SK-N-DZ (cell line): ENCODE data around the gene CHPF2. TPM values are rescaled to one million over a fixed set of nuclear protein-coding genes. Genes with fewer than 3 reads are reported as not detected.

ENCODE experiments used
- DNase-seq: peaks from one replicate; pipeline ENCODE4 v3.0.0-alpha.2; 2015; ENCODE audit warnings: low spot score
- polyA plus RNA-seq, 2 experiments: library from polyadenylated mRNA; depleted of rRNA; stranded (reverse); fragments of >200 nt; gene quantifications; 2 replicates each; pipeline ENCODE4 v1.2.3, GENCODE V29; 2014

The CHPF2 gene
- 13.0 and 13.8 TPM in 2 replicates for polyA plus RNA-seq (2014; cell fraction: cytosol; rRNA removed)
- 31.6 and 43.8 TPM in 2 replicates for polyA plus RNA-seq (2014; cell fraction: nucleus; rRNA removed)

- DNase-seq = peak; percentile 81
Measured at GRCh38 chr7:151232091-151232916, at the start of gene CHPF2. Gene CHPF2, plus strand, starts transcription at chr7:151232483. Its CDS starts 1,529 bp downstream, at chr7:151234012.

GRCh38 chr7:151185762-151186639, 46.3 kb upstream of the CHPF2 start:
- no peak for DNase-seq

- peak; percentile 69 for DNase-seq
Measured at GRCh38 chr7:151186640-151187408, 45.5 kb upstream of the CHPF2 start, which contains the start of gene ASB10. Gene ASB10, minus strand, starts transcription at chr7:151187250. Its CDS starts 120 bp downstream, at chr7:151187130.

- DNase-seq = no peak
Measured at GRCh38 chr7:151187409-151188251, 44.7 kb upstream of the CHPF2 start.

GRCh38 chr7:151188252-151188542, 44.1 kb upstream of the CHPF2 start:
- DNase-seq = no peak

- DNase-seq = no peak
Measured at GRCh38 chr7:151189038-151189437, 43.2 kb upstream of the CHPF2 start.

- DNase-seq = no peak
Measured at GRCh38 chr7:151191544-151191943, 40.7 kb upstream of the CHPF2 start.

GRCh38 chr7:151192002-151192539, 40.2 kb upstream of the CHPF2 start:
- DNase-seq = no peak

GRCh38 chr7:151193203-151193978, 38.9 kb upstream of the CHPF2 start:
- no peak for DNase-seq

GRCh38 chr7:151194188-151194587, 38.1 kb upstream of the CHPF2 start:
- DNase-seq = no peak

GRCh38 chr7:151195616-151196450, 36.5 kb upstream of the CHPF2 start:
- DNase-seq = no peak

GRCh38 chr7:151197932-151198331, 34.4 kb upstream of the CHPF2 start:
- DNase-seq = no peak

- DNase-seq = peak; percentile 82
Measured at GRCh38 chr7:151198945-151199848, 33.1 kb upstream of the CHPF2 start.

- DNase-seq = no peak
Measured at GRCh38 chr7:151201344-151201743, 30.9 kb upstream of the CHPF2 start.

- no peak for DNase-seq
Measured at GRCh38 chr7:151201751-151202150, 30.5 kb upstream of the CHPF2 start.

GRCh38 chr7:151202836-151203235, 29.4 kb upstream of the CHPF2 start:
- DNase-seq = no peak

GRCh38 chr7:151204383-151205032, 27.8 kb upstream of the CHPF2 start:
- DNase-seq = no peak
